ENCODE measurements around the gene TSSK6.

TSSK6 gene

DNA sequence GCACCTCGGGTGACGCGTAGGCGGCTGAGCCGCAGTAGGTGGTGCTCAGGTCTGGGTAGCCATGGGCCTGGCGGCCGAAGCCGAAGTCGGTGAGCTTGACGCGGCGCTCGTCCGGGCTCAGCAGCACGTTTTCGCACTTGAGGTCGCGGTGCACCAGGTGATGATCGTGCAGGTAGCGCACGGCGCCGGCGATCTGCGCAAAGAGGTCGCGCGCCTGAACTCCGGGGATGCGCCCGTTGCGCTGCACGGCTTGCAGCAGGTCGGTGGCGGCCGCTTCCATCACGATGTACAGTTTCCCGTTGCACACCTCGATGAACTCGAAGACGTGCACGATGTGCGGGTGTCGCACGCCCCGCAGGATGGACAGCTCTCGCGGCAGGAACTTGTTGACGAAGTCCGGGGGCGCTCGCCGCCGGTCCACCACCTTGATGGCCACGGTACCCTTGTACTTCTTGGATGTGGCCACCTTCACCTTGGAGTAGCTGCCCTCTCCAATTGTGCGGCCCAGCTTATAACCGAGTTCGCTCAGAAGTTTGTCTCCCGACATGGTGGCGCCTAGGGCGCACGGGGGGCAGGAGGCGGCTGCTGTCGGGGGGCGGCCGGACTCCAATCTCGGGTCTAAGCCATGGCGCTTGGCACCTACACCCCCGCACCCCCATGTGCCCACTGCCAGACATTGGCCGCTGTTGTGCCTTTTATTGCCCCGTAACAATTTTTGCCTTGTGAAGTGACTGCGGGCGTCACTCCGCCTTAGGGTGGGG, at the start of gene TSSK6:
TSSK6 (minus strand) TSS at position 668 of the 761 bp plus-strand sequence; CDS start at position 547, 121 bp downstream.
- no peak for DNase-seq

DNA sequence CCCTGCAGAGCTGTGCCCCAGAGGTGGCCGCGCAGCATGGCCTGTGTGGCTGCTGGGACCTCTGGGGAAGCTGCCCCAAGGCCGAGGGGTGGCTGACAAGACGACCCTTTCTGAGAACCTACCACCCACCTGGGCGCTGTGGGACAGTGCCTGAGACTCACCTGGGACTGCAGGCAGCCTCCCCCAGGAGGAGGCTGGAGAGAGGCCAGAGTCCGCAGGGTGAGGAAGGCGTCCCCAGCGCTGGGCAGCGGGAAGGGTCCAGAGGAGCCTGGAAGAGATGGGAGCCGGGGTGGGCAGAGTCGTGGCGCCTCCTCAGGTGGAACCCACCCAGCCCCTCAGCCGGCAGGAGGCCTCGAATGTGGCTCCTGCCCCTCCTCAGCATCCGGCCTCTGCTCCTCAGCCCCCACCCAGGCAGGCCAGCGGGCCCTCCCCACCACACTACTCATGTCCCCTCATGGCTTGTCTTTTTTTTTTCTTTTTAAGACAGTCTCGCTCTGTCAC, 48.0 kb upstream of the TSSK6 start:
- DNase-seq = no peak

DNA sequence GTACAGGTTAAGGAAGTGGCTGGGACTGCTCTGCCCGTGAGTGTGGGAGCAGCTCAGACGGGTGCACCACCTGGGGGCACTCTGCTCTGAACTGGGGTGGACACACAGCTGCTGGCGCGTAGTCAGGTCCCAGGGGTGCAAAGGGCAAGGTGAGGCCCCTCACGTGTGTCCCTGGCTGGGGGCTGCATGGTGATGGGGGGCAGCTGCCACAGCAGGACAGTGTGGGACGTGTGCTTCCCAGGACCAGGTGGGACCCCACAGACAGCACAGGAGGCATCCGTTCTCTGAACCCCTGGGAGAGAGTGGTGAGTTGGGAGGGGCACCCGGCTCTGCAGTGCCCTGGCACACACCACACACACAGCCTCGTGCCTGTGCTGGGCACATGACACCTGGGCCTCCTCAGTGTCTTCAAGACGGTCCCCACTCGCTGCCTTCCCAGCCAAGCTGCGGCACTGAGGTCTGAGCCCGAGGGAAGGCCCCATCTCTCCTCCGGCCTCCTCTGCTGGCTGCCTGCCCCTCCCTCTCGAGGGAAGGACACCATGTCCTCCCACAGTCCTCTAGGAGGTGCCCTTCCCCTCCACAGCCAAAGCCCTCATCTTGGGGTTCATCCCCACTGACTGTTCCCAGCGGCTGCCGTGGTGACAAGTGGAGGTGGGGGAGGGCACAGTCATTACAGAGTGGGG, 47.5 kb upstream of the TSSK6 start:
- peak; percentile 44 for DNase-seq

DNA sequence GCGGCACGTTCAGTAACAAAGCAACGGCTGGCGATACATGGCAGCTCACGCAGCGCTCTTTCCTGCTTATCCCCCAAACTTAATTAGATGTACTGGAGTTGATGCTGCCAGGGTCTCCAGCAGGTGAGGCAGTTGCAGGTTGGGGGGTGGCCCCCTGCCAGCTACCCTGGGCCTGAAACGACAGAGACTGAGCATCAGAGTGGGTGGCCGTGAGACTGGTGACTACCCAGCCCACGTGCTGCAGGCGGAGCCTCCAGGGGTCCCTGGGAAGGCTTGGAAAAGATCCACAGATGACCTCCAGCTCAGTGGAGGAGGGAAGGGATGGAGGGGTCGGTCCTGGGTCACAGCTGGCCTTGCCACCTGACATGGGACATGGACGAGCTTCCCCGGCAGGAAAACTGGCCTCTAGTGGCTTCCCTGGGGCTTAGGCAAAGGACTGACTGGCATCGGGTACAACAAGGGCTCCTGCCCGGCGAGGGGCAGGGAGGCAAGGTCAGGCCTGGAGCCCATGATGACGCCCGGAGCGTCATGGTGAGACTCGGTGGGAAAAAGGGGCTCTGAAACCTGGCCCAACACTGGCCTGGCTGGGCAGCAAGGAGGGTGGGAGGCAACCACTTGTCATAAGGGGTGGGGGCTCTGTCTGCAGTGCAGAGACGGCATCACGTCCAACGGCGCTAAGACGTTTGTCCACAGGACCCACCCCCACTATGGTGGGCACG, 46.8 kb upstream of the TSSK6 start:
- DNase-seq = no peak

DNA sequence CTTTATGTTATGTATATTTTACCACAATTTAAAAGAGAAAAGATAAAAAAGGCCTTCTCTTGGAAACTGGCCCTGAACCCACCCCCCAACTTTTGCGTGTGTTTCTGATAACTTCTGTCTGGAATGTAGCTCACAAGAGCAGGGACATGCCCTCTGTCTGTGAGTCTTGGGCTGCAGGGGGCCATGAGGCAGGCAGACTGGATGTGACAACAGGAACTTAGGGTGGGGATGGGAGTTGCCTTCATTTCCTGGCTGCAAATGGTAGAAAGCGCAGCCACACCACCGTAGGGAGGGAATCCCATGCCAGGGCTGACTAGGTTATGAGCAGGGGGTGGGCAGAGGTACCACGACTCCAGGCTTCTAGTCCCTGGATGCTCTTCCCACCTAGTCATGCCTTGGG, 44.6 kb upstream of the TSSK6 start:
- no peak for DNase-seq

DNA sequence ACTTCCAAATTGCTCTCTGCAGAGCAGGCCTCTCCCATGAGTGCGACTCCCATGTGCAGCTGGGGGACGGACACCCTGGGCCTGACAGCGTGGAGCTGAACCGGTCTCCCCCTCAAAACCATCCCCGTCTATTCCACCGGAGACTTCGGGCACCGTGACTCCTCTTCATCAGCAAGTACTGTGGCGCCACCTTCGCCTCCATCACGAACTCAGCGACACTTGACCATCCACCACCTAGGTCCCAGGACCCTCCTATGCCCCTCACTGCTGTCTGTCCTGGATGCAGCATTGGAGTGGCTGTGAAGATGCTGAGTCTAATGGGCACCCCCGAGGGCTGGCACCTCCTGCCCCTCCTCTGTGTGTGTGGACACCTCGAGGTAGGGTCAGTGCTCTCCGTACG, 43.3 kb upstream of the TSSK6 start:
- no peak for DNase-seq

DNA sequence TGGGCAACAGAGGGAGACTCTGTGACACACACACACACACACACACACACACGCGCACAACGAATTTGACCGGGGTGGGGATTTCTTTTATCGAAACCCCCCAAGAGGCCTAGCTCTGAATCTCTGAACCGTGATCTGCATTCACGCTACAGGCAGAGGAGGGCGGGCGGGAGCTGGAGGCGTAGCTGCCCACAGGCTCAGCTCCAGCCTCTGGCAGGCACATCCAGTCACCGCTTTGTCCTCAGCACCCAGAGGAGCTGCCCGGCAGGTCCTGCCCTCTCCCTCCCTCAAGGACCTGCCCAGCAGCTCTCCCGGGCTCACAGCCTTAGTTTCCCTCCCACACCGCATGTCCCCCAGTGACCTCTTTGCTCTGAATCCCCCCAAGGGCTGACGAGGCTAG, 42.7 kb upstream of the TSSK6 start:
- DNase-seq = no peak

DNA sequence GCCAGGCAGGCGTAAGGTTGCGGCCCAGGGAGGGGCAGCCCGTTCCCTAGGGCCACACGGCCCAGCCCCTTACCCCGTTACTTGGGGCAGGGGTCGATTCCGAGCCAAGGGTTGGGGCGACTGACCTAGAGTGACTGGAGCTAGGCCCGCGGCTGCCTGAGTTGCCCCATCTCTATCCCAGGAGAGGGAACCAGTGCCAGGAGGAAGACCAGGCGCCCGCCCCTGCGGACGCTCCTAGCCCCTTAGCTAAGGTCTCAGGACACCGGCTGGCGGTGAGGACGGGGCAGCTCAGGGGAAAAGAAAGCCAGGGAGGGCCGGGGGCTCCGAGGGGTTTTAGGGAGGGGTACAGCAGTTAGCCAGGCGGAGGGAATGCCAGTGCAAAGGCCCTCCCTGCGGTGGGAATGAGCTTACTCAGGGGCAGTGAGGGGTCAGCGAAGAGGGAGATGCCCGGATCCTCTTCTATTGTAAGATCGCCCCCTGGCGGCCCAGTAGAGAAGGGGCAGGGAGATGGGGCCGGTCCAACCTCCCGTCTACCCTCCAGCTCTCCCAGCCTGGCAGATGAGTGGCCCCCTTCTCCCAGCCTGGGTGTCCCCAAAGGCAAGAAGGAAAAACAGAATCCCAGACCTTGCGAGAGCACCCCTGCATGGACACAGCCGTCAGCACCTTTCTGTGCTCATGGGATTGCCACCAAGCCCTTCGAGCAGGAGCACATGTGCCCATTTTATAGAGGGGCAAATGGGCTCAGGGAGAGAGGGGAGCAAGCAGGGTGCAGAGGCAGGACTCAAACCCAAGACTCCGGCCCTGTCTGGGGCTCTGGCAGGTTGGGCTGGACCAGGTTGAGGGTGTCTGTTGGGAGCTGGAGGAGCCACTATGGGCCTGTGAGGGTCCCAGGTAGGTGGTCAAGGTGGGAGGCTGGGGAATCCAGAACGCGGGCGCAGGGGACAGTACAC, 39.0 kb upstream of the TSSK6 start:
- peak; percentile 44 for DNase-seq

DNA sequence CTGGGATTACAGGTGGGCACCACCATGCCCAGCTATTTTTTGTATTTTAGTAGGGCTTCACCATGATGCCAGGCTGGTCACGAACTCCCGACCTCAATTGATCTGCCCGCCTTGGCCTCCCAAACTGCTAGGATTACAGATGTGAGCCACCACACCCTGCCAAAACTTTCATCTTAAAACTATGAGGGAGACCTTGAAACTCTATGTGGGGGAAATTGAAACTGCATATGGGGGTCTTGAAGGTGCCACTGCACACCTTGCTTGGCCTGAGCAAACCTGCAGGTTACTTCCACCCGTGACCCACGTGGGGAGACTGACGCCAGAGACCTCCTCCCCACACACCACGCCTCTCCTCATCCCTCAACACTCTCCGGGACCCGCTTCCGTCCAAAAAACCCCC, 38.3 kb upstream of the TSSK6 start:
- DNase-seq = no peak

DNA sequence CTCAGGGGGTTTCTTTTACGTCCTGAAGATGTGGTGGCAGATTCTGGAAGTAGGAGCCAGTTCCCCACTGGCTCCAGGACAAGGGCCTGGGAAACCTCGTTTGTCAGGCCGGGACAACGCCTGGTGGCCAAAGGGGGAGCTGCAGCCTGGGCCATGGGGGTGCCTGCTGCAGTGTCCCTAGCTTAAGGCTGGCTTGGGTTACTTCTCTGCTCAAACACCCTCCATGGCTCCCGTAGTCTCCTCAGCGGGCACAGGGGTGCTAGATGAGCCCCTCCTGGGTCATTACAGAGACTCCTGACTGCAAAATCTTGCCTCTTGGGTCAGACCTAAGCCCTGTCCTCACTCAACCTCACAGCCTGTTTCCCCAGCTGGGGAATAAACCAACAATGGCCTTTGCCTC, 37.5 kb upstream of the TSSK6 start:
- no peak for DNase-seq

DNA sequence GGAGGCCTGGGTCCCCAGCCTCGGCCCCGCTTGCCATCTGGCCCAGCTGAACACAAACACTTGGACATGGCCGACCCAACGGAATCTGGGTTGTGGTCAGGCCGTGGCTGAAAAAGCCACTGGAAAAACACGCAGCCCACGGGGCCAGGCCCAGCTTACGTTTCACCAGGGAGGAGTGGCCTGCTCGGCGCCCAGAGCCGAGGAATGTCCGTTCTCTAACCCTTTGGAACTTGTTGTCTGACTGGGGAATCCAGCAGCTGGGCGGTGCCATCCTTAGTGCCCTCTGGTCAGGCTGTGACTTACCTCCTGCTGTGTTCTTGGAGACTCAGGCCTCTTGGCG, 36.5 kb upstream of the TSSK6 start:
- no peak for DNase-seq

DNA sequence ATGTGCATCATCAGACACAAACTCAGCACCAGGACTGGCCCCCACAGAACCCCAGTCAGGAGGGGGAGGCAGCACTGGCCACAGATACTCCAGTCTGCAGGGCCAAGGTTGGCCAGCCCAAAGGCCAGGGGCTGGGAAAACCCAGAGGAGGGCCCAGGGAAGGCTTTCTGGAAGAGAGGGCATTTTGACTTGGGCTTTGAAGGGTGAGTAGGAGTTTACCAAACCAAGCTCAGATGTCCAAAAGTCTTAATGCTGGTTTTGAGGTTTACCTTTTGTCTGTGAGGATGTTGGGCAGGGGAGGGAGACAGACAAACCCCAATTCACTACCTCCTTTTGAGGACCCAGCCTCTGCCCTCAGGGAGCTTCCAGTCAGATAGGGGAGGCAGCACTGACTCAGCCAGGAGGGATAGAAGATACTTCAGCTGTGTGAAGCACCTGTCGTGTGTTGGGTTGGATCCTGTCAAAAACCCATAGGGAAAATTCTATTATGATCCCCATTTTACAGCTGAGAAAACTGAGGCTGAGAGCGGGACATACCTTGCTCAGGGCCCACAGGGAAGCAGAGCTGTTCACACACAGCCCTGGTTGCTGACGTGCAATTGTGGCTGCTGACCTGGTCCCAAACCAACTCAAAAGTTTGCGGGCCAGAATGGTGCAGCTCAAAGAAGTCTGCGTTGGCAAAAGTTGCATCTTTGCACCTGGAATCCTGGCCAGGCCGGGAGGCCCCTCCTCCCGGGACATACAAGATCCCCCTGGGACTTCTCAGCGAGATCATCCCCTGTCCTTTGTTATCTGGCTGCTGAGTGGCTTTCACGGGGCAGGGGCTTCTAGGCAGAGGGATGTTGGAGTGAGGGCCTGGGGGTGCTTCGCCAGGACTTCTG, 35.9 kb upstream of the TSSK6 start:
- DNase-seq = no peak

DNA sequence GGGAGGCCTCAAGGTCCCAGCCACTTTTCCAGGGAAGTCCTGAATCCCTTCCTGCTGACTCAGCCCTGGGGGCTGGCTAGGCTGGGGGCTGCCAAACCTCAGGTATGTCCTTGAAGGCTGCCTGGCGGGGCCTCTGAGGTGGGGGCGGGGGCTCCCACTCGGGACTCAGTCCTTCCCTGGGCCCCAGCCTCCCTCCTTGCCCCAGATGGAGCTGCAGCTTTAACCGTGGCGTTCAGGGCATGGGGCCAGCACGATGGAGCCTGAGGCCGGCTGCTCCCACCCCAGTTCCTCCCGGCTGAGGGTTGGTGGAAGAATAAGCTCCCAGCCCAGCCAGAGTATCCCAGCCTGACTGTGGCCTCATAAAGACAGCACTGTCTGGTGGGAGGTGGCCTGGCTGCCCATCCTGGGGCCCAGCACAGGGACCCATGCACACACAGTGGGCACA, 35.2 kb upstream of the TSSK6 start:
- no peak for DNase-seq

DNA sequence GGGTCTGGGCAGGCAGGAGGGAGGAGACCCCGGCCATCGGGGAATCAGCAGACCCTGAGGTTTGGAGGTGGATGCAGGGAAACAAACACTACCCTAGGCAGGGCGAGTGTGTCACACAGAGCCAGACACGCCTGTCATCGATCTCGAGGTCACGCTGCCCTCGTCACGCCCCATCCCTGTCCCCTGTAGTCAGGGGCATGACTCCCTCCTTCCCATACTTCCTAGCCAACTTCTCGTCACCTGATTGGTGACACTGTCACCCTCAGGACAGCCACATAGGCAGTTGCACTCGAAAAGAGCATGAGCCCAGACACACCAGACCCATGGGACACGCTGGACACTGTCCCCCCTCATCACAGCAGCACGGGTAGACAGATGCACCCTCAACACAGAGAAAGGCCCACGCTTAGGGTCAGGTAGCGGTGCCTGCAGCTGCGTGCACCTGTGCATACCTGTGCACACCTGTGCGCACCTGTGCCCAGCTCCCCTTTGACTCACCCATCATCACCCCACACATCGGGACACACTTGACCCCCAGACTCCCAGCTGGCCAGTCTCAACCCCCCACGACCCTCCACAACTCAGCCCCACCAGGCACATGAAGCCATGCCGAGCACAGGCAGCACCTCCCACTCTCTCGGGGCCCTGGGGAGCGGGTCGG, 34.6 kb upstream of the TSSK6 start:
- no peak for DNase-seq

DNA sequence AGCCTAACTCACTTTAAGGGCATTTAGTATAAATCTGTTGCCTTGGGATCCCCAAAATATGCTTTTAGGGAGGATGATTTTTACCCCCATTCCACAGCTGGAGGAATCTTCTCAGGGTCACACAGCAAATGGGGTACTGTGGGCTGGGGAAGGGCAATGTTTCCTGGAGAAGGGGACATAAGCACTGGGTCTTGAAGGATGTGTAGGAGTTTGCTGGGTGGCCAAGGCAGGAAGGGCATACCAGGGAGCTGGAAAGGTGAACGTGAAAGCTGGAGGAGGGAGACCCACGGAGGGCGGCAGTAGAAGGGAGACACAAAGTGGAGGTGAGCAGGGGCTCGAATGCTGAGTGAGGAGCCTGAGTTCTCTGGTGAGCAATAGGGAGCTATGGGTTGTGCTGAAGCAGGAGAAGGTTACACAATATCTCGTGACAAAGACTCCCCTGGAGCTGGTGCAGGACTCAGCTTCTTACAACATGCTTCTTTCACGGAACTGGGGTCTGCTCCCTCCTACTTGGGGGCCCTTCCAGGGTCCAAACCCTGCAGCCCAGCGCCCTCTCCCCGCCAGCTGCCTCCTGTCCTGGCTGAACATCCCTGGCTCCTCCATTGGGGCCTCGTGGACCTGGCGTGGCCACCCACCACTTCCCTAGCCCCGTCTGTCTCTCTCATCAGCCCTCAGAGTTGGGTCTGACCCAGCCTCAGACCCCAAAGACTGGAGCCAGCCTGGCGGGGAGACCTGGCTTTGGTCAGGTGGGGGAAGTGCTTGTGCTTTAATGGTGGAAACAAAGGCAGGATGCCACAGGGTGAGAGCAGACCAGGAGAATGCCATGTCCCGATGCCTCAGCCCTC, 33.8 kb upstream of the TSSK6 start:
- no peak for DNase-seq

DNA sequence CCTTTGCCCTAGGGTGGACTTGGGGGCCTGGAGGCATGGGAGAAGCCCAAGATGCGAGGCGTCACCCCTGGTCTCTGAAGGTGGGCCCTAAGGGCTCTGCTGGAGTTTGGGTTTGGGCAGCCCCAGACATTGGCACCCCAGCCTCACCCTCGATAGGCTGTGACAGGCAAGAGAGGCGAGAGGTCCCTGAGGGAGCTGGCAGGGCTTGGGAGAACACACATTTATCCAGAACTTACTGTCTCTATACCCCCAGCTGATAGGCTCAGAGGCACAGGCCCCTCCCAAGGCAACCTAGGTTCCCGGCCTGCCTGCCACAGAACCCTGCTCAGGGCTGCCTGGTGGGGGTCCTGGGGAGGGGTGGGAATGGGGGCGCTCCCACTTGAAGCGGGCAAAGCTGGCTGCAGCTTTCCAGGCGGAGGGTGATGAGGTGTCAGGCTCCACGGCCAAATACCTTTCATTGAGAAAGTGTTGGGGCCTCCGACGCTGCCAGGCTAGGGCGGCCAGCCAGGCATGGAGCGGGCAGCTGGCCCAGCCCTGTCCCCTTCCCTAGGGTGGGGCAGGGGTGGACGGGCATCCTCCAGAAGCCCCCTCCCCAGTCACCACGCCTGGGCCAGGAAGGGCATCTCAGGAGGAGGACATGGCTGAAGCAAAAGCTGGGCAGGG, 32.5 kb upstream of the TSSK6 start:
- no peak for DNase-seq

DNA sequence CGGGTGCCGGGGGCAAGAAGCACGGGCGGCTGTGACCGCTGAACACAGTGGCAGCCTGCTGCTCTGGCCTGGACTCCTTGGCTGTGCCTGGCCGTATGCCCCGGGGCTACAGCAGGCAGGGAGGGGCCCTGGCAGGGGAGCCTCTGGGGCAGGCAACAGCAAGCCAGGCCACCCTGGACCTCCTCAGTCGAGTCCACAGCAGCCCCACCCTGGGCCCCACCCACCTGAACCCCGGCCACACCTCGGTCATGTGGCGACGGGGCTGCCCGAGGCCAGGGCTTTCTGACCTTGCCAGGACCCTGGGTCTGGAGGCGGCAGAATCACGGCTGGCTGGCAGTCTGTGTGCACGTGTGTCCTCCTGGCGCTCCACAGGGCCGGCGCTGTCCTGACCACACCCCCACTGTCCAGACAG, 31.4 kb upstream of the TSSK6 start:
- no peak for DNase-seq

DNA sequence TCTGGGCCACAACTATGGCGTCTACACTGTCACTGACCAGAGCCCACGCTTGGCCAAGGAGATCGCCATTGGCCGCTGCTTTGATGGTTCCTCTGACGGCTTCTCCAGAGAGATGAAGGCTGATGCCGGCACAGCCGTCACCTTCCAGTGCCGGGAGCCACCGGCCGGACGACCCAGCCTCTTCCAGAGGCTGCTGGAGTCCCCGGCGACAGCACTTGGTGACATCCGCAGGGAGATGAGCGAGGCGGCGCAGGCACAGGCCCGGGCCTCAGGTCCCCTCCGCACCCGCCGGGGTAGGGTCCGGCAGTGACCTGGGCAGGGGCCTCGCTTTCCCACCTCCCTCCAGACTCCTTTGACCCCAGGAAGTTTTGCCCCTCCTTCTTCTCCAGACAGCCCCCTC, 30.4 kb upstream of the TSSK6 start:
- no peak for DNase-seq

DNA sequence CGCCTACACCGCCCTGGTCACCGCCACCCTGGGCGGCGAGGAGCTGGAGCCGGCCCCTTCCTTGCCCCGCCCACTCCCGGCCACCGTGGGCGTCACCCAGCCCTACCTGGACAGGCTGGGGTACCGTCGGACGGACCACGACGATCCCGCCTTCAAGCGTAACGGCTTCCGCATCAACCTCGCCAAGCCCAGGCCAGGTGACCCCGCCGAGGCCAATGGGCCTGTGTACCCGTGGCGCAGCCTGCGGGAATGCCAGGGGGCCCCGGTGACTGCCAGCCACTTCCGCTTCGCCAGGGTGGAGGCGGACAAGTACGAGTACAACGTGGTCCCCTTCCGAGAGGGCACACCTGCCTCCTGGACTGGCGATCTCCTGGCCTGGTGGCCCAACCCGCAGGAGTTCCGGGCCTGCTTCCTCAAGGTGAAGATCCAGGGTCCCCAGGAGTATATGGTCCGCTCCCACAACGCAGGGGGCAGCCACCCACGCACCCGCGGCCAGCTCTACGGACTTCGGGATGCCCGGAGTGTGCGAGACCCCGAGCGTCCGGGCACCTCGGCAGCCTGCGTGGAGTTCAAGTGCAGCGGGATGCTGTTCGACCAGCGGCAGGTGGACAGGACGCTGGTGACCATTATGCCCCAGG, 29.7 kb upstream of the TSSK6 start:
- no peak for DNase-seq
